NCI-H82 treated with DMSO at 0.1 percent for 48 hours (cell line): Measurements from ENCODE around the gene COX11.

Experiments
- DNase-seq: peaks from one replicate; lab custom pipeline; 2025; ENCODE audit not compliant: unreplicated experiment; lab: John Stamatoyannopoulos, UW

The COX11 gene

GRCh38 chr17:54967621-54968261 lies 713 bp downstream of the COX11 start:
- peak; percentile 37 for DNase-seq

DNA sequence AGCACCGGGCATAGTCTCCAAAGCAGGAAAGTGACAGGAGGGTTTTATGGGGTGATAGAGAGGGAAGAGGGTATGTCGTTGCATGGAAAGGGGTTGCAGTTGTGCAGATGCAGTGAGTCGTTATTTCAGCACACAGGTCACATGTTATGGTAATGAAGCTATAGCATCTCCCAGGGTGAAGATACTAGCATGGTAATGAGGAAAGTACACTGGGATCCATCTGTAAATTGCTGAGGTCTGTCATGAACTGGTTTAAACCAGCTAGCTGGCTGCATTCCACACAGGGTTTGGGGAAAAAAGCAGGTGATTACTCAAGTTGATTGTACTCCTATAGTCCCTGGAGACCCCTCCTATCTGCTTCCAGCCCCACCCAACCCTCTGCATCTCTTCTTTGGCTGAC lies 11.7 kb downstream of the COX11 start:
- DNase-seq = no peak

GRCh38 chr17:54951286-54951685 lies 17.2 kb downstream of the COX11 start:
- no peak for DNase-seq

DNA sequence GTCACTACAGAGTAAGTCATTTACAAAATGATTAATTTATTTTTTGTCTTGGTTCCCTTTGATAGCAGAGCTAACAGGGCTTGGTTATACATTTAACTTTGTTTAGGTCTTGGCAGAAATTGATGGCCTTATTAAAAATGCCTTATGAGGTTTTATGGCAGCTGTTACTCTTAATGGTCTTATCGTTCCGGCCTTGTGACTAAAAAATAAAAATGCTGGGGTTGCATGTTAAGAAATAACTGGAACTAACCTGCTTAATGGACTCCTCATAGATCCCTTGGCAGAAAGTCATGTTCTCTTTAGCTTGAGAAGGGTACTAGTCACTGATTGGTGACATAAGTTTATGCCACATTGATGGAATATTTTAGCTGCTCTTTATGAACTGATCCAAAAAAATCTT lies 18.3 kb downstream of the COX11 start:
- no peak for DNase-seq

GRCh38 chr17:54948380-54948779 lies 20.1 kb downstream of the COX11 start:
- no peak for DNase-seq

GRCh38 chr17:54947396-54947795 lies 21.1 kb downstream of the COX11 start:
- no peak for DNase-seq

DNA sequence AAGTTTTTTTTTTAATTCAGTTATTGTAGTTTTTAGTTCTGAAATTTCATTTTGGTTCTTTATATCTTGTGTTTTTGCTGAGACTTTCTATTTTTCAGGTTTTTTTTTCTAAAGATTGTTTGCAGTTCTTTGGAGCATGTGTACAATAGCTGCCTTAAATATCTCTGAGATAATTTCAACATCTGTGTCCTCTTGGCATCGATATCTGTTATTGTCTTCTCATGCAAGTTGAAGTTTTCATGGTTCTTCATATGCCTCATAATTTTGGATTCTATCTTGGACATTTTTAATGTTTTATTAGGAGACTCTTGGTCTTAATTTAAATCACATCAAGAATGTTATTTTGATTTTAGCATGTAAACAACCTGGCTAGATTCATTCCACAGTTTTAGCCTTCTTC lies 22.8 kb downstream of the COX11 start:
- no peak for DNase-seq

GRCh38 chr17:54945231-54945630 lies 23.2 kb downstream of the COX11 start:
- DNase-seq = no peak

DNA sequence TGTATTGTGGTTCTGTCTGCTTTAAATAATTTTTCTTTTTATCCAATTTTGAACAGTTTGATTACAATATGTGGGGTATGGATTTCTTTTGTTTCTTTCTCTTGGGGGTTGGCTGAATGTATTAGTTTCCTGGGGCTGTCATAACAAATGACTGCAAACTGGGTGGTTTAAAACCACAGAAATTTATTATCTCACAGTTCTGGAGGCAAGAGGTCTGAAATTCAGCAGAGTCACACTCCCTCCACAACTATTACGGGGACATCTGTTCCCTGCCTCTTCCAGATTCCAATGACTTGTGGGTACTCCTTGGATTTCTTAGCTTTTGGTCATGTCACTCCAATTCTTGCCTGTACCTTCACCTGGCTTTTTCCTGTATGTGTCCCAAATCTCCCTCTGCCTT lies 23.7 kb downstream of the COX11 start:
- no peak for DNase-seq

- no peak for DNase-seq
Measured at GRCh38 chr17:54941285-54941684, 27.2 kb downstream of the COX11 start.

GRCh38 chr17:54937426-54937825 lies 31.0 kb downstream of the COX11 start:
- no peak for DNase-seq

- no peak for DNase-seq
Measured at GRCh38 chr17:54937018-54937417, 31.4 kb downstream of the COX11 start.

DNA sequence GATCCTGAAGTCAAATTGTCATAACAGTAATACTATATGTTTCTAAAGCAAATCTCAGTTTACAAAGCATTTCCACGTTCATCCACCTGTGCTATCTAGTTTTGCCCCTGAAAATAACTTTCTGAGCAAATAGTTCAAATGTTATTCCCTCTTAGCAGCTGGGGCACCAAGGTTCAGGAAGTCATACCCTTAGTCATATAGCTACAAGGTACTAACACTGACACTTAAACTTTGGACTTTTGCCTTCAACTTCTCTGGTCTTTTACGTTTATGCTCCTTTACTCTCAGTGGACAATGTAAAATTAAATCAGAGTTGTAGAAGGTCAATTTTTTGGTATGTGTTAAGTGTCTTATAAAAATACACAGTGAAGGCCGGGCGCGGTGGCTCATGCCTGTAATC lies 33.0 kb downstream of the COX11 start:
- no peak for DNase-seq

DNA sequence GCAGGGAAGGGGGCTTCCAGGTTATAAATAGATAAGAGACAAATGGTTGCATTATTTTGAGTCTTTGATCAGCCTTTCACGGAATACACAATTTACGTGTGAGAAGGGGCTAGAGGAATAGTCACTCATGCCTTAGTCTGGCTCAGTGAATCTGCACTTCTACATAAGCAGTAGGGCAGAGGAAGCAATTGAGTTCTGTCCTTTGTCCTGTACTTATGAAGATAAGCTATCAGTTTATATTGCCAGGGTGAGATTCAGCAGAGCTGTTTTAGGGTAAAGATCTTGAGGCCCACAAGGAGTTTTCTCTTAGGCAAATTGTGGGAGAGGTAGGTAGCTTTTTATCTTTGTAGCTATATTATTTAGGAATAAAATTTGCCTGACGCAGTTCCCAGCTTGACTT lies 34.5 kb downstream of the COX11 start:
- DNase-seq = no peak

DNA sequence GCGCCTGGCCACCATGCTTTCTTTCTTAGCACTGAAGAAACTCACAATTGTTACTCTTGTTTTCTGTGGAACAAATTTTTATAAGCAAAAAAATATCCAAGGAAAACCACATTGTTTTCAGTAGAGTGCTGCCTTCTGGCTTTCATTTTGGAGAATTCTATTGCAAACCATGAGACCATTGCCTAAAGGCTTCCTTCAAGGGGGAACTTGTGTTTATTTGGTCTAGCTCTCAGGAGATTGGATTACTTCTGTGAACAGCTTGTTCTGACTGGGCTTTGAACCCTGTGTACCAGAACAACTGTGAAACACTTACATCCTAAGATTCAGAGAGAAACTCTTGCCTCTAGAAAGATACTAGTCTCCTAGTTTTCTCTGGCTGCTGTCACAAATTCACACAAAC lies 35.7 kb downstream of the COX11 start:
- DNase-seq = no peak

GRCh38 chr17:54927525-54927924 lies 40.9 kb downstream of the COX11 start:
- DNase-seq = no peak

GRCh38 chr17:54924405-54924804 lies 44.0 kb downstream of the COX11 start:
- DNase-seq = no peak

DNA sequence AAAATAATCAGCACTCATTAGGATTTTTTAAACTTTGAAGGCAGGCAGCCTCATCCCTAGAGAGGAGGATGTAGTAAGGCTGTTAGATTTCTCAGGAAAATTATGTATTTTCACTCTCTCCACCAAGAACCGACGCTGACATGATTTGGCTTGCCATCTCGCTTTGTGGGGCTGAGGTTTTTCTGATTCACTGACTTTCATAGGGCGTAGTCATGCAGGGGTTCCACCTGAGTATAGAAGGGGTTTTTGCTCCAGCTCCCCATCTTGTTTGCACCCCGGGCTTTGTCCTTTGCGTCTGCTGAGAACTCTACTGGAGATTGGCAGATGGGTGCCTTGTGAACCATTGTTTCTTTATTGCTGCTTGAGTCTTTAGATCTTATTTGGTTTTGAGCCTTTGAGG lies 47.6 kb downstream of the COX11 start:
- no peak for DNase-seq

GRCh38 chr17:54919425-54919824 lies 49.0 kb downstream of the COX11 start:
- DNase-seq = no peak

DNA sequence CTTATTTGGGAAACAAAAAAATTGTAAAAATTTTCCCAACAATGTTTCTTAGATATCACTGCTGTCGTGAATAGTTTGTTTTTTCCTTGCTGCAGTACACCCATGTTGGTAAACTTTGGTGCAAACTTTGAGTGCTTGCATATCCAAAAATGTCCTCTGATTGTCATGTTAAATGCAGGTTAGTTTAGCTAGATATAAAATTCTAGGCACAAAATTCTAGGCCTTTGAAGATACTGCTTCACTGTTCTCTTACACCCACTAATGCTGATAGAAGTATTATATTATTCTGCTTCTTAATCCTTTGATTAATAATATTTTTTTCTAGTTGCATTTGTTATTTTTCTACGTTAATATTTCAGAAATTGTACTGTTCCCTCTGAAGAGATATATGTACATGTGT lies 51.7 kb downstream of the COX11 start:
- DNase-seq = no peak
